GM18858 (cell line): ENCODE measurements around the gene COL16A1.
A peak's percentile ranks its signal among the peaks of the same experiment; 100 is the strongest.

ENCODE experiments used
- ATAC-seq: cut with Tn5 transposase; IDR thresholded peaks from one replicate; pipeline ENCODE4 v1.9.1; 2021; ENCODE audit not compliant: unreplicated experiment

Gene COL16A1

GRCh38 chr1:31650161-31651088 is 53.4 kb downstream of the COL16A1 start:
- no peak for ATAC-seq

- ATAC-seq = no peak
Observed at GRCh38 chr1:31648641-31649357, 55.0 kb downstream of the COL16A1 start.

GRCh38 chr1:31648190-31648589 is 55.6 kb downstream of the COL16A1 start:
- ATAC-seq = no peak

GRCh38 chr1:31647106-31647505 is 56.7 kb downstream of the COL16A1 start:
- ATAC-seq = no peak

- ATAC-seq = no peak
Observed at GRCh38 chr1:31646259-31646960, 57.4 kb downstream of the COL16A1 start.

GRCh38 chr1:31645274-31645568 is 58.6 kb downstream of the COL16A1 start:
- ATAC-seq = no peak

- ATAC-seq = peak; percentile 56
Observed at GRCh38 chr1:31644560-31645273, 59.1 kb downstream of the COL16A1 start, which contains the start of gene PEF1. Gene PEF1 (minus strand): TSS chr1:31644876. CDS start chr1:31644864, 12 bp downstream.

GRCh38 chr1:31643976-31644559 is 59.7 kb downstream of the COL16A1 start:
- no peak for ATAC-seq

GRCh38 chr1:31642897-31643296 is 60.9 kb downstream of the COL16A1 start:
- ATAC-seq = no peak

GRCh38 chr1:31642366-31642765 is 61.5 kb downstream of the COL16A1 start:
- no peak for ATAC-seq

GRCh38 chr1:31640964-31641363 is 62.9 kb downstream of the COL16A1 start:
- ATAC-seq = no peak

- no peak for ATAC-seq
Observed at GRCh38 chr1:31640179-31640578, 63.6 kb downstream of the COL16A1 start.

- no peak for ATAC-seq
Observed at GRCh38 chr1:31639543-31639942, 64.3 kb downstream of the COL16A1 start.

GRCh38 chr1:31637915-31638673 is 65.7 kb downstream of the COL16A1 start:
- no peak for ATAC-seq

- no peak for ATAC-seq
Observed at GRCh38 chr1:31633117-31633516, 70.7 kb downstream of the COL16A1 start.

- no peak for ATAC-seq
Observed at GRCh38 chr1:31632649-31633048, 71.2 kb downstream of the COL16A1 start.

- ATAC-seq = no peak
Observed at GRCh38 chr1:31628931-31629556, 74.8 kb downstream of the COL16A1 start.

- ATAC-seq = no peak
Observed at GRCh38 chr1:31627930-31628559, 75.8 kb downstream of the COL16A1 start.
